ENCODE data around the gene MCL1.

GRCh38 chr1:150606463-150607142, 27.2 kb upstream of the MCL1 start:
- no peak for TF ChIP-seq CTCF (IDR thresholded peaks at IDR 0.05)
- no peak for TF ChIP-seq POLR2A (IDR thresholded peaks at IDR 0.05)
- TF ChIP-seq EP300 (IDR thresholded peaks at IDR 0.05), result no peak
- TF ChIP-seq POLR2AphosphoS5 (IDR thresholded peaks at IDR 0.05), result no peak

Measured in sigmoid colon (tissue), 4 donors.